Measurements from ENCODE around the gene ADGRG1.

DNA sequence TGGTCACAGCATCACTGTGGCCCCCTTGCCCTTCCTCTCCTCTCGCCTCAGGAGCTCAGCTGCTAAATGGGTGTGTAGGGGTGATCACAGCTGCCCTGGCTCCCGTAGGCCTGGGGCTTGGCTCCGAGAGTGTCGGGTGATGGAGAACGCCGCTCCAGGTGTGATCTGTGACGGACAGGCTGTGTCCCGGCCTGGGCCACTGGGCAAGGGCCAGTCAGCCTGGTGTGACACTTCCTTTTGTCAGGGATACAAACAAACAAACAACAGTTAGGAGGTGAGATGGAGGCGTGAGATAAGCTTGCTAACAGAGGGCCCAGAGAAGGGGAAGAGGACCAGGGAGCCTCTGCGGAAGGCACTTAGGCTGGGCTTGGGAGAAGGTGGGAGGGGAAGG, 2.0 kb downstream of the ADGRG1 start:
- TF ChIP-seq, protein P1, sequence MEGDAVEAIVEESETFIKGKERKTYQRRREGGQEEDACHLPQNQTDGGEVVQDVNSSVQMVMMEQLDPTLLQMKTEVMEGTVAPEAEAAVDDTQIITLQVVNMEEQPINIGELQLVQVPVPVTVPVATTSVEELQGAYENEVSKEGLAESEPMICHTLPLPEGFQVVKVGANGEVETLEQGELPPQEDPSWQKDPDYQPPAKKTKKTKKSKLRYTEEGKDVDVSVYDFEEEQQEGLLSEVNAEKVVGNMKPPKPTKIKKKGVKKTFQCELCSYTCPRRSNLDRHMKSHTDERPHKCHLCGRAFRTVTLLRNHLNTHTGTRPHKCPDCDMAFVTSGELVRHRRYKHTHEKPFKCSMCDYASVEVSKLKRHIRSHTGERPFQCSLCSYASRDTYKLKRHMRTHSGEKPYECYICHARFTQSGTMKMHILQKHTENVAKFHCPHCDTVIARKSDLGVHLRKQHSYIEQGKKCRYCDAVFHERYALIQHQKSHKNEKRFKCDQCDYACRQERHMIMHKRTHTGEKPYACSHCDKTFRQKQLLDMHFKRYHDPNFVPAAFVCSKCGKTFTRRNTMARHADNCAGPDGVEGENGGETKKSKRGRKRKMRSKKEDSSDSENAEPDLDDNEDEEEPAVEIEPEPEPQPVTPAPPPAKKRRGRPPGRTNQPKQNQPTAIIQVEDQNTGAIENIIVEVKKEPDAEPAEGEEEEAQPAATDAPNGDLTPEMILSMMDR (IDR thresholded peaks at IDR 0.05; ENCODE audit: insufficient read depth, low read depth, low read length) = no peak
- TF ChIP-seq EZH2 (IDR thresholded peaks at IDR 0.05; ENCODE audit: insufficient read depth, low read length) = no peak
